Bone marrow (tissue), 2 donors: ENCODE measurements around the gene FLACC1.
"Not testable (repeated sequence)": the region's sequence is repeated elsewhere in the genome, so short reads cannot be mapped to it uniquely, and the experiment has no call there.

Experiments
- DNase-seq, 2 donors: peaks; one replicate each; lab custom pipeline; 2025; lab: John Stamatoyannopoulos, UW

FLACC1 gene

GRCh38 chr2:201254081-201254730 is 102.9 kb downstream of the FLACC1 start:
- DNase-seq: no peak

GRCh38 chr2:201250741-201251140 is 106.4 kb downstream of the FLACC1 start:
- no peak for DNase-seq

- DNase-seq: no peak
Measured at GRCh38 chr2:201249889-201250288, 107.3 kb downstream of the FLACC1 start.

GRCh38 chr2:201248288-201248844 is 108.8 kb downstream of the FLACC1 start:
- DNase-seq: no peak

GRCh38 chr2:201246280-201246679 is 110.9 kb downstream of the FLACC1 start:
- DNase-seq: no peak

GRCh38 chr2:201244829-201245228 is 112.3 kb downstream of the FLACC1 start:
- no peak for DNase-seq

- DNase-seq: peak in 1 of 2 donors; percentile 28
Measured at GRCh38 chr2:201242571-201243277, 114.4 kb downstream of the FLACC1 start.

- DNase-seq: not testable (repeated sequence)
Measured at GRCh38 chr2:201239167-201239935, 117.8 kb downstream of the FLACC1 start.
